Measurements from ENCODE around the gene C10orf120.

C10orf120 gene

GRCh38 chr10:122703483-122704448 lies 4.1 kb upstream of the C10orf120 start:
- DNase-seq: peak; percentile 33 to 39

- DNase-seq: no peak
Observed at GRCh38 chr10:122702275-122702674, 2.6 kb upstream of the C10orf120 start.

GRCh38 chr10:122701652-122702051 lies 2.0 kb upstream of the C10orf120 start:
- DNase-seq: no peak

GRCh38 chr10:122696687-122697086 lies 3.0 kb downstream of the C10orf120 start:
- no peak for DNase-seq

GRCh38 chr10:122692744-122693143 lies 6.9 kb downstream of the C10orf120 start:
- no peak for DNase-seq

GRCh38 chr10:122689146-122689820 lies 10.4 kb downstream of the C10orf120 start:
- no peak for DNase-seq

GRCh38 chr10:122688293-122688989 lies 11.2 kb downstream of the C10orf120 start:
- DNase-seq: no peak

- DNase-seq: no peak
Observed at GRCh38 chr10:122682522-122682921, 17.1 kb downstream of the C10orf120 start.

GRCh38 chr10:122678266-122678665 lies 21.4 kb downstream of the C10orf120 start:
- no peak for DNase-seq

GRCh38 chr10:122675278-122675677 lies 24.4 kb downstream of the C10orf120 start:
- no peak for DNase-seq

- DNase-seq: no peak
Observed at GRCh38 chr10:122674781-122675180, 24.9 kb downstream of the C10orf120 start.

GRCh38 chr10:122673731-122674130 lies 25.9 kb downstream of the C10orf120 start:
- no peak for DNase-seq

- no peak for DNase-seq
Observed at GRCh38 chr10:122673269-122673668, 26.4 kb downstream of the C10orf120 start.

GRCh38 chr10:122672655-122673054 lies 27.0 kb downstream of the C10orf120 start:
- DNase-seq: no peak

GRCh38 chr10:122671355-122671754 lies 28.3 kb downstream of the C10orf120 start:
- DNase-seq: no peak

GRCh38 chr10:122669842-122670241 lies 29.8 kb downstream of the C10orf120 start:
- DNase-seq: no peak

- DNase-seq: no peak
Observed at GRCh38 chr10:122669045-122669444, 30.6 kb downstream of the C10orf120 start.

- no peak for DNase-seq
Observed at GRCh38 chr10:122665946-122666345, 33.7 kb downstream of the C10orf120 start.

- no peak for DNase-seq
Observed at GRCh38 chr10:122665329-122665860, 34.3 kb downstream of the C10orf120 start.

- DNase-seq: no peak
Observed at GRCh38 chr10:122664501-122664900, 35.1 kb downstream of the C10orf120 start.

GRCh38 chr10:122663516-122664130 lies 36.0 kb downstream of the C10orf120 start:
- DNase-seq: no peak

GRCh38 chr10:122662231-122662630 lies 37.4 kb downstream of the C10orf120 start:
- DNase-seq: no peak

- no peak for DNase-seq
Observed at GRCh38 chr10:122660696-122661095, 39.0 kb downstream of the C10orf120 start.

Measured in NCI-H524 (cell line).